Vagina (tissue), 2 donors: Measurements from ENCODE around the gene C5orf22.

Source experiments
- CTCF ChIP-seq, 3 experiments: fragments of 450-650 bp in 2 of 3; fragments of 200-600 bp in 1 of 3; sonication (generic) in 1 of 3; IDR thresholded peaks; one replicate each; pipeline ENCODE4 v1.5.1; 2017 to 2019; ENCODE audit warnings: antibody characterized with exemption in 3 of 3, mild to moderate bottlenecking in 2 of 3, moderate library complexity in 2 of 3
- POLR2A ChIP-seq, 2 donors: fragments of 450-650 bp; IDR thresholded peaks; one replicate each; pipeline ENCODE4 v1.6.1; 2017; ENCODE audit warnings: antibody characterized with exemption in 2 of 2, mild to moderate bottlenecking in 2 of 2, moderate library complexity in 2 of 2
- POLR2AphosphoS5 ChIP-seq, 2 donors: sonication (generic); formaldehyde crosslinking; IDR thresholded peaks; one replicate each; pipeline ENCODE4 v1.9.0; 2017; ENCODE audit warnings: antibody characterized with exemption in 2 of 2, mild to moderate bottlenecking in 2 of 2, low read depth in 1 of 2; ENCODE audit not compliant: insufficient read depth in 1 of 2

DNA sequence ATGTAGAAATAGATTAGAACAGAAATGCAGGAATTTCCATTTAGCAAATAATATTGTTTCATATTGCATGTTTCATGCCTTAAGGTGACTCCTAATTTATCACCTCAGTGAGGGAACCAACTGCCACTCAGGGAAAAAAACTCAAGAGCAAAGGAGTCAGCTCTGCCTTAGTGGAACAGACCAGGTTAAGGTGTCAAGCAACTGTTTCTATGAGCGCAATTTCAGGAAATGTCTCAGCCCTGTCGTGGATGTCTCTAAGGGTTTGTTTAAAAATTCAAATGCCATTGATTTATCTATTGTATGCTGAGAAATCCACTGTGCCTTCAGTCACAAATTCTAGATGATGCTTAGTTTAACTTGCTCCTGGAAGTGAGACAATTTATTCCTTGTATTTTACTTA, 72.1 kb downstream of the C5orf22 start:
- no peak for TF ChIP-seq CTCF (IDR thresholded peaks at IDR 0.05)
- no peak for TF ChIP-seq POLR2AphosphoS5 (IDR thresholded peaks at IDR 0.05; ENCODE audit: insufficient read depth in 1 of 2, low read depth in 1 of 2)
- TF ChIP-seq POLR2A (IDR thresholded peaks at IDR 0.05) = no peak
